RWPE1 (cell line): ENCODE results near the gene LRRC31.

ENCODE experiments used
- CTCF ChIA-PET: fragments of 350-600 bp; sonication (Branson Sonifier 250); formaldehyde crosslinking; extraction: SDS; loops from one replicate; lab custom pipeline; 2021; lab: Yijun Ruan, JAX
- POLR2A ChIA-PET: fragments of 400-600 bp; formaldehyde crosslinking; extraction: SDS; loops from one replicate; lab custom pipeline; 2020; ENCODE audit warnings: antibody characterized with exemption; ENCODE audit not compliant: low non-redundant PET; lab: Yijun Ruan, JAX
- DNase-seq: peaks from one replicate; pipeline ENCODE4 v3.0.0; 2012; ENCODE audit warnings: low spot score
- H3K27ac ChIP-seq: fragments of 450-650 bp; 2 replicates; pipeline ENCODE4 v1.5.1; 2017
- CTCF ChIP-seq: fragments of 450-650 bp; conservative IDR thresholded peaks from 2 replicates; pipeline ENCODE4 v1.5.1; 2017; ENCODE audit warnings: low read depth, mild to moderate bottlenecking

Gene LRRC31

GRCh38 chr3:169880576-169881250, 11.0 kb upstream of the LRRC31 start:
- ChIA-PET POLR2A (no interaction called here), CTCF (interaction anchor here (0.6 to 0.7 kb wide), 2 partner anchors 18 to 89 kb away, joined by 3 to 6 read pairs; no protein-coding TSS in a partner anchor)
- TF ChIP-seq CTCF: no peak
- no peak overlapping the region for H3K27ac ChIP-seq
- DNase-seq: no peak

- ChIA-PET CTCF (interaction anchor here (0.6 to 0.7 kb wide), 2 partner anchors 58 to 89 kb away, joined by 3 to 4 read pairs; no protein-coding TSS in a partner anchor), POLR2A (no interaction called here)
- TF ChIP-seq CTCF: no peak
- DNase-seq: no peak
- H3K27ac ChIP-seq: no peak overlapping the region
Measured at GRCh38 chr3:169879845-169880575, 10.3 kb upstream of the LRRC31 start.

- ChIA-PET POLR2A (interaction anchor here (0.6 kb wide), 1 partner anchor 11 kb away, joined by 3 read pairs; no protein-coding TSS in a partner anchor), CTCF (no interaction called here)
- H3K27ac ChIP-seq: no peak overlapping the region
- TF ChIP-seq CTCF: no peak
- DNase-seq: no peak
Measured at GRCh38 chr3:169879013-169879557, 9.3 kb upstream of the LRRC31 start.

- no peak for TF ChIP-seq CTCF
- H3K27ac ChIP-seq: no peak overlapping the region
- ChIA-PET POLR2A (no interaction called here), CTCF (no interaction called here)
- DNase-seq: no peak
Measured at GRCh38 chr3:169871129-169871886, 1.6 kb upstream of the LRRC31 start.

- ChIA-PET CTCF (no interaction called here), POLR2A (no interaction called here)
- TF ChIP-seq CTCF: no peak
- DNase-seq: no peak
- no peak overlapping the region for H3K27ac ChIP-seq
Measured at GRCh38 chr3:169868369-169868768, 1.4 kb downstream of the LRRC31 start.
